ENCODE data around the gene CDK5RAP3.
A peak's percentile ranks its signal among the peaks of the same experiment; 100 is the strongest.

Gene CDK5RAP3

GRCh38 chr17:47948706-47949196, 22.2 kb upstream of the CDK5RAP3 start:
- no peak for DNase-seq (ENCODE audit: low spot score)

GRCh38 chr17:47949197-47949759, 21.6 kb upstream of the CDK5RAP3 start:
- DNase-seq (ENCODE audit: low spot score) = peak; percentile 81

- DNase-seq (ENCODE audit: low spot score) = no peak
Observed at GRCh38 chr17:47949946-47950345, 21.0 kb upstream of the CDK5RAP3 start.

DNA sequence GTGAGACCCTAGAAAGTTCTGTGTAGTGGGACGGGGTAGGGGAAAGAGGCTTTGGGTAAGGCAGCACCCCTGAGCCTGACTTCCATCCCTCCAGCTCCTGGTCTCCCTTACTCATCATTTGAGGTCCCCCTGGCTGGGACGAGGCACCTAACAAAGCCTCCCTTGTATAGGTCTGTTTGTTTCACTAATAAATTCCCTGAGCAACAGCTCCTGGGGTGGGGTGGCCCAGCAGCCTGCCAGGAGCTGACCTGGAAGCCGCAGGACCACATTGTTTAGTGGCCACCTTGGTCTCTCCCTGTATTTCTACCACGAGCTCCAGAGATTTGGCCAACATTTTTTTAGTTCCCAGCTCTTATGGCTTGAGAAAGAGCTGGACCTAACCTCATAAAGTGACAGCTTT, 20.5 kb upstream of the CDK5RAP3 start:
- no peak for DNase-seq (ENCODE audit: low spot score)

- no peak for DNase-seq (ENCODE audit: low spot score)
Observed at GRCh38 chr17:47952171-47953021, 18.5 kb upstream of the CDK5RAP3 start.

- no peak for DNase-seq (ENCODE audit: low spot score)
Observed at GRCh38 chr17:47953909-47954308, 17.0 kb upstream of the CDK5RAP3 start.

GRCh38 chr17:47955497-47956461, 15.1 kb upstream of the CDK5RAP3 start:
- no peak for DNase-seq (ENCODE audit: low spot score)

- DNase-seq (ENCODE audit: low spot score) = no peak
Observed at GRCh38 chr17:47956791-47957590, 13.9 kb upstream of the CDK5RAP3 start.

DNA sequence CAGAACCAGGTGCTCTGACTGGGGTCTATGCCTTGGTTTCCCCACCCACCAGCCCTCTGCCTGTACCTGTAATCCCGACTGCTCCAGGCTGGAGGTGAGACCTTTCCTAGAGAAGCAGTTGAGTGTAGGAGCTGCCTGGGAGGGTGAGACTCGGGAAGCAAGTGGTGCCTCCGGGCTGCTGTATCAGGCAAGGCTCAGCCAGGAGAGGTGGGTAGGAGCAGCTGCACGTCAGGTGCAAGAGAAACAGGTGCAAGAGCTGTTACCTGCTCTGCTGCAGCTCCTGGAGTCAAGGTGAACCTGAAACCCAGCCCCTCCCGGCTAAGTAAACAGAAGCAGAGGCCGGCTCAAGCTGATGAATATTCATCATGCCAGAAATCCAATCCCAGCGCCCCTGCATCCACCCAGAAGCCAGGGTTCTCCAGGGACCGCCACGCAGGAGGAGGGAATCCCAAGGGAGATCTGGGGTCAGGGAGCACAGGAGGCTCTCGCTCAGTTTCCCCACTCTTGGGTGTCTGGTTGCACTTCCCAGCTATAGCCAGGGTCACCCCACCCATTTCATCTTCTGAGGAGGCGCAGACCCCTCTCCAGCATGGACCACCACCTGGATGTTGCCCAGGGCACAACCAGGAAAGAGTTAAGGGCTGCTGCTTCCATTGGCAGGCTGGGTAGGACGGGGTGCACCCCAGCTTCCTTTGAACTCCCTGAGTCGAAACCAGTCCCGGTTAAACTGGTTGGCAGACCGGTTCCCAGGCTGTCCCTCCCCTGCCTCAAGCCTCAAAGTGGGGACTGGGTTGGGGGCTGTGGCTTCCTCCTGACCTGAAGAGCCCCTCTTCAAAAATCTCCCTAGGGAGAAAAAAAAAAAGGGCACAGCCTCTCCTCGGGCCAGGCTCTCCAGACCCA, 13.1 kb upstream of the CDK5RAP3 start, which contains the start of gene PRR15L:
Gene PRR15L, minus strand, starts transcription at position 293 of the 900 bp plus-strand sequence. CDS start 4,649 bp downstream, outside the sequence.
- no peak for DNase-seq (ENCODE audit: low spot score)

DNA sequence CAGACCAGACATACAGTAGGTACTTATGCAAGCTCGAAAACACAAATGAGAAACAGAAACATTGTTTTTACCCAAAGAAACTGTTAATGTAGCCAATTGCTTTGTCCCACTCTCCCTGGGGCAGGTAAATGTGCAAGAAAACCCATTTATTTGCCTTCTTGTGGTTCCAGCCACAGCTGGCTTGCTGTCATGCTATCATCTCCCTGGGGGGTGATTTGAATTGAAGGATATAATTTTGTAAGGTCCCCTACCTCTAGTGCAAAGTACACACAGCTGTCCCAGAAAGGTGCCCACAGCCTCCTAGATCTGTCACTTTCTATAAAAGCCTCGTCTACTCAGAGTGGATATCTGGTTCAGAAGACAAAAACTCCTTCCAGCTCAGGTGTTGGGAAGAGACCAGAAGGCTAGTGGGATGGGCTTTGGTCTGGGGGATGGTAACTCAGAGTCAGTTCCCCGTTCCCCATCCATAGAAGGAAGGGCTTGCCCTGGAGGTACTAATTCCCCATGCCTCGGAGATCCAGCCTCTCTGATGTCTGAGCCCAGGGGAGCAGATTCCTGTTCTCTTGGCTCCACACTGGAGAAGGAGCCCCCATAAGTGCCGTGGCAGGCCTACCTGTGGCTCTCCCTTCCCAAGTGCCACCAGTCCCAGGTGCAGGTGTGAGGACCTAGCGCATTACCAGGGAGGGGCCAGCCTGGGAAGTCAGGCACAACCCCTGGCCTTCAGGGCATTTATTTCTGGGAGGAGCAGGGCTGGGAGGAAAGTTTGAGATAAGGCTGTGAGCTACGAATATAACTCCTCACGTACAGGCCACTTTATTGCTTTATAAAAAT, 10.9 kb upstream of the CDK5RAP3 start:
- DNase-seq (ENCODE audit: low spot score) = no peak

DNA sequence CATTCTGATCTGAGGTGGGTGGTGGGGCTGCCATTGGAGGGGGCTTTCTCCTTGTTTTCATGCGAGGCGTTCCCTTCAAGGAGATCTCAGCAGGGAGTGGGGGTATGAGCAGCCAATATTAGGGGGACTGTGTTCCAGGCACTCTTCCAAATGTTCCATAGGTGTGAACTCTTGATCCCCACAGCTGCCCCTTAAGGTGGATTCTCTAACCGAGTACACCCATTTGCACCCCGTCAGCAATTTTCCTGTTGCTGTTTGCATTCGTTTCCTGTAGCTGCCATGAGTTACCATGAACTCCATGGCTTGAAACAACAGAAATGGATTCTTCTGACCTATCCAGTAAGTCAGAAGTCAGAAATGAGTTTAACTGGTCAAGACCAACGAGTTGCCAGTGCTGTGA, 9.5 kb upstream of the CDK5RAP3 start:
- DNase-seq (ENCODE audit: low spot score) = no peak

GRCh38 chr17:47962901-47963300, 8.0 kb upstream of the CDK5RAP3 start:
- DNase-seq (ENCODE audit: low spot score) = no peak

GRCh38 chr17:47964856-47965255, 6.1 kb upstream of the CDK5RAP3 start:
- DNase-seq (ENCODE audit: low spot score) = no peak

- DNase-seq (ENCODE audit: low spot score) = no peak
Observed at GRCh38 chr17:47966079-47966519, 4.8 kb upstream of the CDK5RAP3 start.

- no peak for DNase-seq (ENCODE audit: low spot score)
Observed at GRCh38 chr17:47967607-47968252, 3.2 kb upstream of the CDK5RAP3 start.

GRCh38 chr17:47968836-47969235, 2.1 kb upstream of the CDK5RAP3 start:
- DNase-seq (ENCODE audit: low spot score) = no peak

DNA sequence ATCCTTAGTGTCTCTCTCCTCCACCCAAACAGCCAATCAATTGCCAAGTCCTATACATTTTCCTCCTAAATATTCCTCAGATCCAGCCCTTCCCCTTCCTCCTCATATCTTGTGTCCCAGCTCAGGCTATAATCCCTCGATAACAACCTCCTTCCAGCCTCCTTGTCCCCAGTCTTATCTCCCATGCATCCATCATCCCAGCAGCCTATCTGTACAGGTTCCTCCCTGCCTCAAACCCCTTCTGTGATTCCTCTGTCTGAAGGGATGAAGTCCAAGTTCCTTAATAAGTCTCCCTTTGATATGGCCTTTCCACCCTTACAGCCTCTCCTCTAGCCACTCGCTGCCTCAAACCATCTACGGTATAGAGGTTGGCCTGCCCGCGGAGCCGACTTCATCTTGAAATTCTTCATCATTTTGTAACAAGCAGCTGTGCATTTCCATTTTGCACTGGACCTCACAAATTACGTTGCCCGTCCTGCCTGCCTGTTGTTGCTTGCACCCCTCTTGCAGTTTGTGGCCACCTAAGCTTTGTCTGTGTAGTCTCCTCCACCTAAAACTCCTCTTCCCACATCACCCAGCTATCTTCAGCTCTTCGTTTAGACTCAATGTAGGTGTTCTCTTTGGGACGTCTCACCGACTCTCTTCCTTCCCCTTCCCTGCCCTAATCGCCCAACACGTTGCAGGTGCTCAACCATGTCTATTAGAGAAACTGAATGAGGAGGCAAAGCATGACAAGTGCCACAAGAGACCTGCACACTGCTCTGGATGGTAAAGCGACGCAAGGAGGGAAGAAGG, 786 bp upstream of the CDK5RAP3 start:
- no peak for DNase-seq (ENCODE audit: low spot score)

- DNase-seq (ENCODE audit: low spot score) = no peak
Observed at GRCh38 chr17:47973541-47973940, 2.6 kb downstream of the CDK5RAP3 start.

Data from activated CD4-positive, alpha-beta T cell treated with anti-CD3 and anti-CD28 coated beads, Interleukin-2, Interleukin-4, amounts not matched to agents 100 ng/mL and 50 ng/mL, durations not matched to agents 16 hours and 8 hours (primary cell).